HG02884 (cell line): ENCODE results near the gene ARID5A.

Experiments
- ATAC-seq: cut with Tn5 transposase; IDR thresholded peaks from one replicate; pipeline ENCODE4 v1.9.1; 2021; ENCODE audit warnings: mild to moderate bottlenecking, moderate library complexity; ENCODE audit not compliant: unreplicated experiment

ARID5A gene

DNA sequence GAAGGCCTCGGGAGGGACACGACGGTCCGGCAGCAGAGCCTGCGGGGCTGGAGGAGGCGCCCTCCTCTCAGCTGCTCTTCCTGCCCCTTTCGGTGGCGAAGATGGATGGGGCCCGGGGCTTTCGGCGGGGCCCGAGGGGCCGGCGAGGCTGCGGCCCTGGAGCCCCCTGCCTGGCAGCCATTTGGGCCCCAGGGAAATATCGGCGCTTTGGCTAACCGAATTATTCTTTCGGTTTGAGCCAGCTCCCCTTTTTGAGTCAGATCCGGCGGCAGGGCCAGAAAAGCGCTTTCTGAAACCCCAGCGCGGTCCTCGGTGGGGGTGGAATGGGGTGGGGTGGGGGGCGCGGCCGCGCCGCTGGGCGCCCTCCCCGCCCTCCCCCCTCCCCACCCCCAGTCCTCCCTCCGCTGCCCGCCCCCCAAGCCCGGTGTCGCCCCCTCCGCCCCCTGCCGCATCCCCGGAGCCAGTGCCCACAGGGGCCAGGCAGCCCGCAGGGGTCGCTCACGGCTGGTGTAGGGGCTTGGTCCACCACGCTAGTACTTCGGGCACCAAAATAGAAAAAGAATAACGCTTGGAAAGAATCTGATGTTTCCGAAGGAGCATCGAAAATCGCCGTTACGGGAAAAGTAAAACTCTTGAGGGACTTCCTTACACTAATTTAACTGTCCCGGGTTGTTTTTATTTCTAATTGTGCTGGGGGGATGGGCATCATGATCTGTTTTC, 9.1 kb upstream of the ARID5A start:
- no peak for ATAC-seq

DNA sequence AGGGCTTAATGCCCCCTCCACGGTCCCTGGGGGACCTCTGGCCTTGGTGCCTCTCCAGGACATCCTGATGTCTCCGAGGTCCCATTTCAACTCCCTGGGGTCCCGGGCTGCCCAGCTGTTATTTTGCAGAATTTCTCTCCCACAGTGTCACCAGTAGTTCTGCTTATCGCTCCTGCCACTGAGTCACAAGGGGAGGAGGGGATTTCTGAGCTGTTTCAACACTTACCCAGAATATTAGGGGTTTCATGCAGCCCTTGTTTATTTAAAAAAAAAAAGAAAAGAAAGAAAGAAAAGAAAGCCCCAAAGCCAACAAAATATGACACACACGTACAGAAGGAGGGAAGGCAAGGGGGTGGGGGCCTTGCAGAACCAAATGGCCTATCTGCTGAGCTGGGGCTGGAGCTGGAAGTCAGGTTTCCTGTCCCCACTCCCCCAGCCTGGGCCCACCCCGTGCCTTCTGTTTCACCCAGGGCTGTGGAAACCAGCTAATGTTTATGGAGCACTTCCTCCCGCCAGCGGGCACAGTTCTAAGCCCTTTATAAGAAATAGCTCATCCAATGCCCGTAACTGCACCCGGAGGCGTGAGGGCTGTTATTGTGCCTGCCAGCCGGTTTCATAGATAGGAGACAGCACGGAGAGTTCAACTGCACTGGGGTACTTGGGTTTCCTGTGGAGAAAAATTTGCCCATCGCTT, 8.4 kb upstream of the ARID5A start:
- no peak for ATAC-seq

DNA sequence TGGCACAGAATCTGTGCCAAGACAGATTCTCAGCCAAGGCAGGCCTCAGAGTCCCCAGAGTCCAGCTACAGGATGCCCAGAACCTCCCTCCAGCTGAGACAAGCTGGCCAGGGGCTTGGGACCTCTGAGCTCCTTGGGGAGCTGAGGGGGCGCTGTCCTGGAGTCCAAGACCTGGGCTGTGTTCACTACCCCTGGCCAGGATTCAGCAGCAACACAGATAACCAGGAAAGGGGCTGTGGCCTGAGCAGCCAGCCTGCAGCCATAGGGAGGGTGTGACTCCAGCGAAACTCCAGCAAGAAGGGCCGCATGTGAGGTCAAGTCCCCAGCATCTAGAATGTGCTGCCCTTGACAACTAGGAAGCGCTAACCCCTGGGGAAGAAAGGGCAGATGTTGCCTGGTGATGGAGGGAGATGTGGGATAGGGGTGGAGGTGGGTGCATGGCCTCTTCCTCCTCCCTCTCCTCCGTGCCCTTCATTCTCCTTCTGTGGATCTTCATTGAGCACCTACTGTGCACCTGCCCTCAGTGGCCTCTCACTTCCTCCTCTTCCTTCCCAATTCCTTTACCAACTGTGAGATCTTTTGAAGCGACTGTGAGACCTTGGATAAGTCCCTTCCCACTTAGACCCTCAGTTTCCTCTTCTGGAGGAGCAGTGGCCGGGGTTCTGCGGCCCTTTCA, 7.7 kb upstream of the ARID5A start:
- ATAC-seq, result no peak

GRCh38 chr2:96529376-96530143, 7.0 kb upstream of the ARID5A start:
- ATAC-seq, result no peak

GRCh38 chr2:96530144-96530430, 6.5 kb upstream of the ARID5A start:
- ATAC-seq, result no peak

GRCh38 chr2:96530474-96531357, 5.8 kb upstream of the ARID5A start:
- no peak for ATAC-seq

DNA sequence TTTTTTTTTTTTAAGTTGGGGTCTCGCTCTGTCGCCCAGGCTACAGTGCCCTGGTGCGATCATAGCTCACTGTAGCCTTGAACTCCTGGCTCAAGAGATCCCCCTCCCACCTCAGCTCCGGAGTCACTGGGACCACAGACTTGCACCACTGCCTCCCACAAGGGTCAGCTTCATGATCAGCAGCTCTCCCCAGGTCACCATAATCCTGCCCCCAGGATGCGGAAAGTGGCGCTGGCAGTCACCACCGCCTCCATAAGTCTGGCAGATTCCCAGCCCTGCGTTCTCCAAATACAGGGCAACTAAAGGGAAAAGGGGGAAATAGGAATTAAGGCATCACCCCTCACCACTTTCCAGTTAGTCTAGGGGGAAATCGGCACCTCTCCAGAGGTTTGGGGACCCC, 5.2 kb upstream of the ARID5A start:
- ATAC-seq, result no peak

GRCh38 chr2:96531872-96532505, 4.6 kb upstream of the ARID5A start:
- ATAC-seq, result no peak

DNA sequence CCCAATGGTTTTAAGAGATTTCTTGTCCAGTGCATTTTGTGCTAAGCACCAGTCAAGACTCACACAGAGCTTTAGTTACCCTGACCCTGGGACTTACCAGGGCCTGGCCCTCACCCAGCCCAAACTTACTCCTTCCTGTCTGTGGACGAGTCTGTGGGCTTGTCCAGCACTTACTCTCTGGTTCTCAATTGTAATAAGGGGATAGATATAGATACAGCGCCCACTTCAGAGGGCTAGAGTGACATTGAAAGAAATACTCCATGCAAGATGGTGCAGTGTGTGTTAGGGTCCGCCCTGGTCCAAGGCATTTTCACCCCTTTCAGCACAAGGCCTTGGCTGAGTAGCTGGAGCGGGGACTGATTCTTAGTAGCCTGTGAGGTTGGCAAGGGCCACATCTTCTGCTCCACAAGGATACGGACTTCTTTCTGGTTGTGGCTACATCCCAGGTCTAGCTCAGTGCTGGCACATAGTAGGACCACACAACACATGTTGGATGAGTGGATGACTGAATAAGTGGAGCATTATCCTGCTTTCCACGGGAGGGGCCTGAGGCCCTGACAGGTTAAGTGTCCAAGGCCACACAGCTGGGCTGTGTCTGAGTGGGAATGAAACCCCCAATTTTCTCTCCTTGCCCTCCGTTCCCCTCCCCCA, 3.8 kb upstream of the ARID5A start:
- no peak for ATAC-seq

DNA sequence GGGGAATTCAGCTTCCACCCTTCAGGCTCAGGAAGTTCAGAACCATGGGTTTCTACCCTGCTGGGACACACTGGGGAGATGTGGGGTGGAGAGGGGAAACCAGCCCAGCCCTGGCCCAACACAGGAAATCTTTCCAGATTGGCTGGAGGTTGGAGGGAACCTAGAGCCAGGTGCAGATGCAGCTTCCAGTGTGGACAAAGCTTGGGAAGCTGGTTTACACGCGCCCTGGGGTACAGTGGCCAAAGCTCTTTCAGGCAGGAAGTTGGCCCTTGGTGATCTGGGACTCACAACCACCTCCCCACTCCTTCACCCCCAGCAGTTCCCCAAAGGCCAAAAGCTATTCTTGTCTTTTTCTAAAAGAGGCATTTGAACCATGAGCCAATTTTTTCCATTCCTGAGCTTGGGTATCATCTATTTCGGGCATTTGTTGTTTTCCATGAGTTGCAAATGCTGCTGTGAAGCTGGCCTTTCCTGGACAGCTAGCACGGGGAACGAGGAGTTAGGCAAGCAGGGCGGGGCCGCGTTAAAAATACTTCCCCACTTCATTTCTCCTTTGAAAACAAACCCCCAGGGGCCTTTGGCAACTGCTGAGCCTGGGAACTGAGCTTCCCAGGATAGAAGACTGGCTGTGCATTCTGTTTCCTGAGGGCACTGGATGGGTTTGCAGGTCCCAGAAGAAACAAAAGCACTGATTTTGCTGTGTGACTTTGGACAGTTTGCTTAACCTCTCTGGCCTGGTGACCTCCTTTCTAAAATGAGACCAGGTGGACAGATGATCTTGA, 3.1 kb upstream of the ARID5A start:
- no peak for ATAC-seq

- no peak for ATAC-seq
These were observed 2.4 kb upstream of the ARID5A start for GRCh38 chr2:96534141-96534540.

DNA sequence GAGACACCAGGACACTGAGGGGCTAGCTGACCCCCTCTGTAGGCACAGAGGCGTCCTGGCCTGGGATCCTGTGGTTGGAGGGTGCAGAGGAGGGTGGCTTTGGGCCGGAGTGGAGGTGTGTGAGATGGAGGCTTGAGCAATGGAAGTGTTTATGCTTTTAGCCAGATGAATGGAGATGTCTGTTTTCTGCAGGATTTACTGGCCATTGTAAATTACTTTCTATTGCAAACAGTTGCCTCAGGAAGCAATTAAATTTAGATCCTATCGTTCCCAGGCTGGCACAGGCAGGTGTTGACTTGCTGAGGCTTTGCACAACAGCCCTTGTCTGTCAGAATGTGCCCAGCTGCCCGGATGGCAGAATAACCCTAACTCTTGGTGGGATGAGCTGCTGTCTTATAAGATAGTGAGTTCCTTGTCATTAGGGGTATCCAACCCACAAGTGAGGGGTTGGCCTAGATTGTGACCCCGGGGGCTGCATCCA, 1.8 kb upstream of the ARID5A start:
- no peak for ATAC-seq

DNA sequence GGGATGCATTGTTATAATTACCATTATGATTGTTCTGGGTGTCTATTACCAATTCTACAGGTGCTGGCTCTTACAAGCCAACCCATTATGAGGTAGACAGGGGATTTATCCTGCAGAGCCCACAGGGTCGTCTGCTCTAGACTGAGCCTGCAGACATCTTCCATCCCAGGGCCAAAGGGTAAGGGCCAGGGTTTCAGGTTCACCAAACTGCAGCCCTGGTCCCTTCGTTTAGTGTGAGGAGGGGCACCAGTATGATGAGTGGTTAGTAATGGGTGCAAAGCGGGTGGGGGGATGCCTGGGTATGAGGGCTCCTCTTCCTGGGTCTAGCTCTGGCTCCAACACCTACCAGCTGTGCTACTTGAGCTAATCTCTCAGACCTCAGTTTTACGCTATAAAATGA, 1.2 kb upstream of the ARID5A start:
- ATAC-seq, result no peak

DNA sequence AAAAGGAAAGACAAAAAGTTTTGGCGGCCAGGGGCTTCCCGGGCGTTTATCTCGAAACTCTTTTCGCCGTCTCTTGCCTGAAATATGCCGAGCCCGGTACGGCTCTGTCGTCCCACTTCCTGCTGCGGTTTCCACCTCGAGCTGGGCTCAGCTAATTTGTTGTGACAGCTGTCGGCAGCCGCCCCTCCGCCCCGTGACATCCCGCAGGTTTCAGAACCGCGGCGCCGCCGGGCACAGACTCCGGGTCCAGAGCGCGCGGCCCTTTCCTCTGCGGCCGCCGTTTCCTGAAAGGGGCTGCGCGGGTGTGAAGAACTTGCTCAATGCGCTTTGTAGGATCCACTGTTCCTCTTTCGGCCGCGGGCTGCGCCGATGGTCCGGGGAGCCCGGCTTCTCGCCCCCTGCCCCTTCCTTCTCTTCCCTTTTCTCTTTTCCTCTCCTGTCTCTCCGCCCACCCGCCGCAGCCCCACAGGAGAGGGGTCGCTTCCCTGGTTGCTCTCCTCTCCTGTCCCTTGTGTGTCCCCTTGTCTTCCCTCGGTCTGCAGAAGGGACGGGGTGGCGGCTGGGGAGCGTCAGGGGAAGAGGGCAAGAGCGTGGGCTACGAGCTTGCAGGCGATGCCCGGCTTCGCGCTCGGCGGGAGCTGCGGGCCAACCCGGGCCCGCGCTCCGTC, 648 bp downstream of the ARID5A start:
- ATAC-seq, result peak; percentile 53

GRCh38 chr2:96537734-96538486, 1.4 kb downstream of the ARID5A start:
- ATAC-seq, result no peak

GRCh38 chr2:96538487-96539214, 2.1 kb downstream of the ARID5A start:
- no peak for ATAC-seq
